Nephron progenitor cell (in vitro differentiated cells): Measurements from ENCODE around the gene EME2.

ENCODE experiments used
- DNase-seq: peaks from one replicate; pipeline ENCODE4 v3.0.0; 2021
- H3K27ac Mint-ChIP-seq: 2 replicates; pipeline ENCODE4 v1.8.0; 2021; ENCODE audit warnings: mild to moderate bottlenecking, moderate library complexity, mixed read lengths
- H3K27me3 Mint-ChIP-seq: 2 replicates; pipeline ENCODE4 v1.8.0; 2021; ENCODE audit warnings: mild to moderate bottlenecking, low read depth, mixed read lengths; ENCODE audit not compliant: poor library complexity
- H3K36me3 Mint-ChIP-seq: 2 replicates; pipeline ENCODE4 v1.8.0; 2021; ENCODE audit warnings: low read depth, mixed read lengths
- H3K4me1 Mint-ChIP-seq: 2 replicates; pipeline ENCODE4 v1.8.0; 2021; ENCODE audit warnings: mixed read lengths
- H3K4me3 Mint-ChIP-seq: 2 replicates; pipeline ENCODE4 v1.8.0; 2021; ENCODE audit warnings: mild to moderate bottlenecking, moderate library complexity, mixed read lengths
- H3K9me3 Mint-ChIP-seq: 2 replicates; pipeline ENCODE4 v1.8.0; 2021; ENCODE audit warnings: mild to moderate bottlenecking, moderate library complexity, mixed read lengths
- TF ChIP-seq, protein P1 (sequence below): fragments of 200-600 bp; sonication (generic); IDR thresholded peaks from 2 replicates; pipeline ENCODE4 v1.5.0; 2021; ENCODE audit warnings: antibody characterized with exemption

EME2 gene

DNA sequence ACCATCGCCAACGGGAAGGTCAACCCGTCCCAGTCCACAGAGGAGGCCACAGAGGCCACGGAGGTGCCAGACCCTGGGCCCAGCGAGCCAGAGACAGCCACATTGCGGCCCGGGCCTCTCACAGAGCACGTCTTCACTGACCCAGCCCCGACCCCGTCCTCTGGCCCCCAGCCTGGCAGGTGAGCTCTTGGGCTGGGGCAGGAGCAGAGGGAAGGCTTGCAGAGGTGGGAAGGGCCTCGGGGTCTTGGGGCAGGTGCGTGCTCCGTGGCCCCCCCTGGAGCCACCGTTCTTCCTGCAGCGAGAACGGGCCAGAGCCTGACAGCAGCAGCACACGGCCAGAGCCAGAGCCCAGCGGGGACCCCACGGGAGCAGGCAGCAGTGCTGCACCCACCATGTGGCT lies 6.4 kb upstream of the EME2 start:
- peaks cover 1% of the 10 kb centered on the region for H3K27me3 Mint-ChIP-seq
- no peak overlapping the region for H3K27ac Mint-ChIP-seq
- H3K9me3 Mint-ChIP-seq, result no peaks in the 10 kb centered on the region
- peaks cover 4% of the 10 kb centered on the region for H3K36me3 Mint-ChIP-seq
- H3K4me3 Mint-ChIP-seq, result no peak overlapping the region
- TF ChIP-seq, protein P1, sequence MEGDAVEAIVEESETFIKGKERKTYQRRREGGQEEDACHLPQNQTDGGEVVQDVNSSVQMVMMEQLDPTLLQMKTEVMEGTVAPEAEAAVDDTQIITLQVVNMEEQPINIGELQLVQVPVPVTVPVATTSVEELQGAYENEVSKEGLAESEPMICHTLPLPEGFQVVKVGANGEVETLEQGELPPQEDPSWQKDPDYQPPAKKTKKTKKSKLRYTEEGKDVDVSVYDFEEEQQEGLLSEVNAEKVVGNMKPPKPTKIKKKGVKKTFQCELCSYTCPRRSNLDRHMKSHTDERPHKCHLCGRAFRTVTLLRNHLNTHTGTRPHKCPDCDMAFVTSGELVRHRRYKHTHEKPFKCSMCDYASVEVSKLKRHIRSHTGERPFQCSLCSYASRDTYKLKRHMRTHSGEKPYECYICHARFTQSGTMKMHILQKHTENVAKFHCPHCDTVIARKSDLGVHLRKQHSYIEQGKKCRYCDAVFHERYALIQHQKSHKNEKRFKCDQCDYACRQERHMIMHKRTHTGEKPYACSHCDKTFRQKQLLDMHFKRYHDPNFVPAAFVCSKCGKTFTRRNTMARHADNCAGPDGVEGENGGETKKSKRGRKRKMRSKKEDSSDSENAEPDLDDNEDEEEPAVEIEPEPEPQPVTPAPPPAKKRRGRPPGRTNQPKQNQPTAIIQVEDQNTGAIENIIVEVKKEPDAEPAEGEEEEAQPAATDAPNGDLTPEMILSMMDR, result no peak
- no peak for DNase-seq
- peaks cover 6% of the 10 kb centered on the region for H3K4me1 Mint-ChIP-seq

DNA sequence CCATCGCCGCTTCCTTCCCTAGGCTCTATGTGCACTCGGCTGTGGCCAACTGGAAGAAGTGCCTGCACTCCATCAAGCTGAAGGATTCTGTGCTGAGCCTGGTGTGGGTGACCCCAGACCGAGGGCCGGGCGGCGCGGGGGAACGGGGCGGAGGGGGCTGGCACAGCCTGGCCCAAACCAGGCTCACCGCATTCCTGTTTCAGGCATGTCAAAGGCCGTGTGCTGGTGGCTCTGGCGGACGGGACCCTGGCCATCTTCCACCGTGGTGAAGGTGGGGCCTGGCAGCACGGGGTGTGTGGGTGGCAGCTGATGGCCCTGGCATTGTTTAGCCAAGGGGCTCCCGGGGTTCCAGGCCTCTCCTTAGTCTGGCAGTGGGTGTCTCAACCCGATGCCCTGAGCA lies 5.9 kb upstream of the EME2 start:
- Mint-ChIP-seq H3K27me3 (no peaks in the 10 kb centered on the region), H3K27ac (no peak overlapping the region), H3K4me3 (no peak overlapping the region), H3K36me3 (no peaks in the 10 kb centered on the region), H3K9me3 (no peaks in the 10 kb centered on the region), H3K4me1 (peaks cover 7% of the 10 kb centered on the region)
- DNase-seq, result no peak
- TF ChIP-seq, protein P1, result no peak

DNA sequence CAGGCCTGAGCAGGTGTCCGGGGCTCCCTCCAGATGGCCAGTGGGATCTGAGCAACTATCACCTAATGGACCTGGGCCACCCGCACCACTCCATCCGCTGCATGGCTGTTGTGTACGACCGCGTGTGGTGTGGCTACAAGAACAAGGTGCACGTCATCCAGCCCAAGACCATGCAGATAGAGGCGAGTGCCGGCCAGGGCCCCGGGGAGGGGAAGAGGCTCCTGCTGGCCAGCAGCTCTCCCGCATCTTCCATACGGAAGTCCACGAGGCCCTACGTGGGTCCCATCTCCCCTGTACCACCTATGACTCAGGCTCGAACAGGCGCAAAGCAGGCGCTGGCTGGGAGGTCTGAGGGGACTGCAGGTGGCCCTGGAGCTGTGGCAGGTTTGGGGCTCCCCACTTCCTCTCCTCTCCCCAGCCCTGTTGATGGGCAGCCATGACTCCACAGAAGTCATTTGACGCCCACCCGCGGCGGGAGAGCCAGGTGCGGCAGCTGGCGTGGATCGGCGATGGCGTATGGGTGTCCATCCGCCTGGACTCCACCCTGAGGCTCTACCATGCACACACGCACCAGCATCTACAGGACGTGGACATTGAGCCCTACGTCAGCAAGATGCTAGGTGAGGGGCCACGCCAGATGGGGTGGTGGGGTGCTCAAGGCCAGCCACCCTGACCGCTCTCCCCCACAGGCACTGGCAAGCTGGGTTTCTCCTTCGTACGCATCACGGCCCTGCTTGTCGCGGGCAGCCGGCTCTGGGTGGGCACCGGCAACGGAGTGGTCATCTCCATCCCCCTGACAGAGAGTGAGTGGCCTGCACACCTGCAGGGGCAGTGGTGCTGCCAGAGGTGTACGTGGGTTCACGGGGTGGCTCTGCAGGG lies 5.3 kb upstream of the EME2 start:
- TF ChIP-seq, protein P1, result no peak
- Mint-ChIP-seq H3K4me1 (peaks cover 9% of the 10 kb centered on the region), H3K9me3 (no peaks in the 10 kb centered on the region), H3K4me3 (no peak overlapping the region), H3K27ac (no peak overlapping the region), H3K36me3 (no peaks in the 10 kb centered on the region), H3K27me3 (no peaks in the 10 kb centered on the region)
- no peak for DNase-seq

DNA sequence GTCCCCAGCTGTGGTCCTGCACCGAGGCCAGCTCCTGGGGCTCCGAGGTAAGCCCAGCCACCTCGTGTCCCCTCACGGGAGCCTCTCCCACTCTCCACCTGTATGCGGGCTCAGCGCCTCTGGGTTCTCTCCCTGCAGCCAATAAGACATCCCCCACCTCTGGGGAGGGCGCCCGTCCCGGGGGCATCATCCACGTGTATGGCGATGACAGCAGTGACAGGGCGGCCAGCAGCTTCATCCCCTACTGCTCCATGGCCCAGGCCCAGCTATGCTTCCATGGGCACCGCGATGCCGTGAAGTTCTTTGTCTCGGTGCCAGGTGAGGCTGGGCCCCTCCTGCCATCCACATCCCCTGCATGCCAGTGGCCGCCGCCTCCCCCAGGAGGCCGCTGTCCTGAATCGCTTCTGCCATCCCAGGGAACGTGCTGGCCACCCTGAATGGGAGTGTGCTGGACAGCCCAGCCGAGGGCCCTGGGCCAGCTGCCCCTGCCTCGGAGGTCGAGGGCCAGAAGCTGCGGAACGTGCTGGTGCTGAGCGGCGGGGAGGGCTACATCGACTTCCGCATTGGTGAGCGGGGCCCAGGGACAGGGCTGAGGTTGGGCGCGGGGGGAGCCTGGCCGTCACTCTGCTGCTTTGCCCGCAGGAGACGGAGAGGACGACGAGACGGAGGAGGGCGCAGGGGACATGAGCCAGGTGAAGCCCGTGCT lies 4.4 kb upstream of the EME2 start:
- Mint-ChIP-seq H3K4me1 (peaks cover 8% of the 10 kb centered on the region), H3K9me3 (no peaks in the 10 kb centered on the region), H3K27ac (no peak overlapping the region), H3K36me3 (no peaks in the 10 kb centered on the region), H3K27me3 (no peaks in the 10 kb centered on the region), H3K4me3 (no peak overlapping the region)
- DNase-seq, result no peak
- TF ChIP-seq, protein P1, result no peak

DNA sequence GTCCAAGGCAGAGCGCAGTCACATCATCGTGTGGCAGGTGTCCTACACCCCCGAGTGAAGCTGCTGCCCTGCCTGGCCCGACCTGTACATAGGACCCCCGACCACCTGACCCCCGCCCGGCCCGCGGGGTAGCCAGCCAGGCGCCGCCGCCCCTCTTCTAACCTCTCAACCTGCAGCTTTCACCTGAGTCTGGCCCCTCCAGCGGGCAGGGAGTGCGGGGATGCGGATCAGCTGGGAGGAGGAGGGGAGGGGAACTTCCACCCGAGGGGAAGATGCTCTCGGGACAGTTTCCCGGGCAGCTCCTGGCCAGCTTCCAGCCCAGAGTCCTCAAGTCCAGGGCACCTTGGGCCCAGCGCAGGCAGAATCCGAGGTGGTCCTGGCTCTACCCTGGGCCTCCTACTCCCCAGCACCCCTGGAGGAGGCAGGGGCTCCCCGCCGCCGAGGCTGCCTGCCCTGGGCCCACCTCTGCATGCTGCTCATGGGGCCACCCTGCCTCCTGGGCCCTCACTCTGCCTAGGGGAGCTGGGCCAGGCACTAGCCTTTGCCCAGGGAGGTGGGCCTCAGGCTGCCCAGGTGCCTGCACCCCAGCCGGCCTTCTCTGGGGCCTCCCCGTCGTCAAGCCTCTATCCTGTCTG lies 3.7 kb upstream of the EME2 start:
- Mint-ChIP-seq H3K4me1 (peaks cover 11% of the 10 kb centered on the region), H3K27me3 (no peaks in the 10 kb centered on the region), H3K36me3 (no peaks in the 10 kb centered on the region), H3K9me3 (no peaks in the 10 kb centered on the region), H3K27ac (no peak overlapping the region), H3K4me3 (no peak overlapping the region)
- no peak for DNase-seq
- TF ChIP-seq, protein P1, result no peak
